Esophagus squamous epithelium (tissue), 4 donors: ENCODE measurements around the gene SMIM44.

ENCODE experiments used
- CTCF ChIP-seq, 6 experiments: fragments of 450-650 bp in 4 of 6; fragments of 200-600 bp in 2 of 6; sonication (generic) in 2 of 6; IDR thresholded peaks; one replicate each; pipeline ENCODE4 v1.5.1; 2016 to 2019; ENCODE audit warnings: antibody characterized with exemption in 6 of 6, mild to moderate bottlenecking in 4 of 6, moderate library complexity in 4 of 6
- POLR2A ChIP-seq, 4 donors: fragments of 450-650 bp; IDR thresholded peaks; one replicate each; pipeline ENCODE4 v1.6.1; 2017; ENCODE audit warnings: antibody characterized with exemption in 4 of 4, mild to moderate bottlenecking in 4 of 4, moderate library complexity in 3 of 4

GRCh38 chr19:3518659-3519058 is 35.4 kb upstream of the SMIM44 start:
- TF ChIP-seq CTCF (IDR thresholded peaks at IDR 0.05): no peak
- TF ChIP-seq POLR2A (IDR thresholded peaks at IDR 0.05): no peak
